K562 (cell line): ENCODE measurements around the gene PCK2. TPM values are rescaled to one million over a fixed set of nuclear protein-coding genes. Genes with fewer than 3 reads are reported as not detected.
A peak's percentile ranks its signal among the peaks of the same experiment; 100 is the strongest.

Experiments
- ATAC-seq: fragments of 200-7000 bp; cut with Tn5 transposase; 3 replicates; pipeline ENCODE4 v1.9.1; 2020; ENCODE audit warnings: moderate library complexity
- BruUV-seq: library from RNA; stranded (reverse); fragments of 400-500 nt; replicated peaks from 2 replicates; lab custom pipeline; 2021; lab: Mats Ljungman, UMichigan
- CTCF ChIA-PET: fragments of 300-600 bp; formaldehyde crosslinking; extraction: SDS; loops from one replicate; lab custom pipeline; 2021; ENCODE audit warnings: low intra/inter-chr PET ratio; lab: Yijun Ruan, JAX
- POLR2A ChIA-PET: fragments of 300-600, 350-650 bp; sonication (Branson Sonifier 250); formaldehyde crosslinking; extraction: SDS; loops from one replicate; lab custom pipeline; 2021; ENCODE audit warnings: antibody characterized with exemption, inconsistent platforms; lab: Yijun Ruan, JAX
- DNase-seq, 4 experiments: peaks; one replicate each; pipeline versions ENCODE4 v3.0.0 to v3.0.0-alpha.2; 2011 to 2018; ENCODE audit warnings: low spot score in 3 of 4, mixed read lengths in 3 of 4; ENCODE audit errors: extremely low read depth in 1 of 4
- FAIRE-seq: peaks from 2 replicates; lab custom pipeline; 2011; peaks lifted over from hg19 to GRCh38; lab: Jason Lieb, UNC
- H2AFZ ChIP-seq: 2 replicates; pipeline ENCODE4 v1.6.0; 2011; ENCODE audit warnings: low read depth, low read length, control low read depth, inconsistent platforms
- H3K27ac ChIP-seq: fragments of 200-600 bp; 3 replicates; pipeline ENCODE4 v1.8.0; 2011; ENCODE audit warnings: low read depth, mild to moderate bottlenecking, control low read depth, inconsistent platforms, low read length, moderate library complexity, mixed read lengths; ENCODE audit errors: extremely low read depth
- H3K27me3 ChIP-seq, 2 experiments: fragments of 300-600 bp in 1 of 2; 2 replicates in 1 of 2; 3 replicates in 1 of 2; pipeline versions ENCODE4 v1.6.0 to v1.8.0; 2011; ENCODE audit warnings: inconsistent platforms in 2 of 2, low read length in 2 of 2, mild to moderate bottlenecking in 1 of 2, mixed read lengths in 1 of 2, moderate library complexity in 1 of 2; ENCODE audit not compliant: control insufficient read depth in 2 of 2, insufficient read depth in 2 of 2
- H3K36me3 ChIP-seq: fragments of 300-600 bp; 3 replicates; pipeline ENCODE4 v1.8.0; 2011; ENCODE audit warnings: mild to moderate bottlenecking, low read length, inconsistent platforms; ENCODE audit not compliant: control insufficient read depth, insufficient read depth
- H3K4me1 ChIP-seq, 2 experiments: fragments of 200-600 bp in 1 of 2; replicated peaks in 1 of 2; 2 replicates in 1 of 2; 3 replicates in 1 of 2; pipeline versions ENCODE4 v1.5.1 to v1.8.0; 2011; ENCODE audit warnings: inconsistent platforms in 2 of 2, low read length in 2 of 2, mild to moderate bottlenecking in 1 of 2, mixed read lengths in 1 of 2, moderate library complexity in 1 of 2; ENCODE audit not compliant: control insufficient read depth in 2 of 2, insufficient read depth in 2 of 2
- H3K4me2 ChIP-seq: 2 replicates; pipeline ENCODE4 v1.6.1; 2011; ENCODE audit warnings: low read length, control low read depth, inconsistent platforms, mixed read lengths; ENCODE audit not compliant: insufficient read depth
- H3K4me3 ChIP-seq: fragments of 200-600 bp; sonication (generic), shearing (Covaris generic); 2 replicates; pipeline ENCODE4 v1.5.1; 2016; ENCODE audit warnings: control low read depth, inconsistent platforms
- H3K79me2 ChIP-seq: fragments of 200-600 bp; 3 replicates; pipeline ENCODE4 v1.8.0; 2011; ENCODE audit warnings: low read length, inconsistent platforms; ENCODE audit not compliant: control insufficient read depth, insufficient read depth
- H3K9ac ChIP-seq, 2 experiments: 2 replicates each; pipeline versions ENCODE4 v1.6.0 to v1.6.1; 2011; ENCODE audit warnings: low read depth in 2 of 2, low read length in 2 of 2, control low read depth in 1 of 2, inconsistent platforms in 1 of 2, mild to moderate bottlenecking in 1 of 2, mixed read lengths in 1 of 2; ENCODE audit not compliant: insufficient read depth in 1 of 2
- H3K9me1 ChIP-seq: one replicate; pipeline ENCODE4 v1.6.0; 2011; ENCODE audit warnings: inconsistent platforms, mild to moderate bottlenecking, low read length, moderate library complexity; ENCODE audit not compliant: control insufficient read depth, insufficient read depth
- H3K9me3 ChIP-seq: replicated peaks from 2 replicates; pipeline ENCODE4 v1.5.1; 2011; ENCODE audit warnings: low read depth, low read length, inconsistent platforms; ENCODE audit not compliant: control insufficient read depth, insufficient read depth
- H4K20me1 ChIP-seq: replicated peaks from 2 replicates; pipeline ENCODE4 v1.6.1; 2011; ENCODE audit warnings: low read length, inconsistent platforms, mixed read lengths; ENCODE audit not compliant: control insufficient read depth, insufficient read depth
- KLF13 ChIP-seq: fragments of 450-650 bp; IDR thresholded peaks from 2 replicates; pipeline ENCODE4 v1.6.1; 2016; ENCODE audit warnings: missing genetic modification characterization, low read depth, mild to moderate bottlenecking, missing compliant biosample characterization, moderate library complexity, borderline replicate concordance
- SRSF9 ChIP-seq: fragments of 200-400 bp; formaldehyde crosslinking; IDR thresholded peaks from 2 replicates; pipeline ENCODE4 v1.6.1; 2017; ENCODE audit warnings: low read depth, low read length, borderline replicate concordance
- STAG1 ChIP-seq: sonication (generic); formaldehyde crosslinking; IDR thresholded peaks from 2 replicates; pipeline ENCODE4 v1.5.0; 2020; ENCODE audit warnings: missing genetic modification reagents, borderline replicate concordance
- ZFPM2 ChIP-seq: fragments of 250-450 bp; sonication (Bioruptor Pico); IDR thresholded peaks from 2 replicates; pipeline ENCODE4 v1.5.1; 2022; ENCODE audit warnings: mild to moderate bottlenecking
- ZNF133 ChIP-seq: fragments of 250-450 bp; sonication (Bioruptor Pico); IDR thresholded peaks from 2 replicates; pipeline ENCODE4 v1.4.0; 2020; ENCODE audit warnings: mild to moderate bottlenecking
- ZNF184 ChIP-seq: sonication (generic); formaldehyde crosslinking; IDR thresholded peaks from 2 replicates; pipeline ENCODE4 v1.5.0; 2020; ENCODE audit warnings: missing genetic modification reagents
- ZNF347 ChIP-seq: fragments of 450-650 bp; formaldehyde crosslinking; IDR thresholded peaks from 2 replicates; pipeline ENCODE4 v1.4.0; 2020; ENCODE audit warnings: low read depth, mild to moderate bottlenecking, moderate library complexity
- WGBS: fragments of 100-300 bp; shearing (Covaris generic); methylation state at CpG from one replicate; pipeline ENCODE4 v1.1.6; 2016; ENCODE audit warnings: low coverage, mixed read lengths; ENCODE audit not compliant: insufficient coverage; ENCODE audit errors: missing lambda C conversion rate; 5-methylcytosine and 5-hydroxymethylcytosine counted together
- in situ Hi-C: fragments of 300-500 bp; cut with MboI; formaldehyde crosslinking; loops from 4 replicates; pipeline ENCODE4 v1.15.0; 2018; ENCODE audit warnings: inconsistent platforms, mixed read lengths
- intact Hi-C: fragments of 100-400 bp; cut with micrococcal nuclease; formaldehyde crosslinking; loops from 2 replicates; pipeline ENCODE4 v1.14.2; 2022
- polyA plus RNA-seq, 8 experiments: library from polyadenylated mRNA; depleted of rRNA in 4 of 8; stranded (reverse) in 5 of 8; unstranded in 3 of 8; fragments of >200 nt; fragmentation: Nextera tagmentation in 2 of 8; fragmentation: Illumina TruSeq in 1 of 8; extraction: Ambion mirVana in 2 of 8; extraction: Trizol in 1 of 8; gene quantifications; 2 replicates each; pipeline versions ENCODE4 v1.2.1 to v1.2.3, GENCODE V29; 2011 to 2014; ENCODE audit warnings: inconsistent platforms in 1 of 8, missing spikeins in 1 of 8
- total RNA-seq, 7 experiments: library from RNA; depleted of rRNA in 6 of 7; stranded (reverse); fragments of >200 nt in 6 of 7; fragmentation: Illumina TruSeq in 2 of 7; extraction: Trizol in 2 of 7; gene quantifications; 2 replicates each; pipeline versions ENCODE4 v1.2.1 to v1.2.3, GENCODE V29; 2011 to 2021; ENCODE audit warnings: low replicate concordance in 1 of 7
- TF ChIP-seq, protein P1 (sequence below): fragments of 450-650 bp; formaldehyde crosslinking; IDR thresholded peaks from 2 replicates; pipeline ENCODE4 v1.4.0; 2020; ENCODE audit warnings: mild to moderate bottlenecking, moderate library complexity
- TF ChIP-seq, protein P2 (sequence below): fragments of 450-650 bp; formaldehyde crosslinking; IDR thresholded peaks from 2 replicates; pipeline ENCODE4 v1.4.0; 2020; ENCODE audit warnings: mild to moderate bottlenecking, moderate library complexity
- TF ChIP-seq, protein P3 (sequence below): sonication (generic); formaldehyde crosslinking; IDR thresholded peaks from 2 replicates; pipeline ENCODE4 v1.8.0; 2022; ENCODE audit warnings: missing genetic modification reagents, mild to moderate bottlenecking, borderline replicate concordance

PCK2 gene
- total and polyA plus RNA-seq, 9 of the 15 experiments (the other 6 are each of a cell fraction or from before 2014, with no cell fraction given): 3.3 to 60.9 (median 30.4) TPM

DNA sequence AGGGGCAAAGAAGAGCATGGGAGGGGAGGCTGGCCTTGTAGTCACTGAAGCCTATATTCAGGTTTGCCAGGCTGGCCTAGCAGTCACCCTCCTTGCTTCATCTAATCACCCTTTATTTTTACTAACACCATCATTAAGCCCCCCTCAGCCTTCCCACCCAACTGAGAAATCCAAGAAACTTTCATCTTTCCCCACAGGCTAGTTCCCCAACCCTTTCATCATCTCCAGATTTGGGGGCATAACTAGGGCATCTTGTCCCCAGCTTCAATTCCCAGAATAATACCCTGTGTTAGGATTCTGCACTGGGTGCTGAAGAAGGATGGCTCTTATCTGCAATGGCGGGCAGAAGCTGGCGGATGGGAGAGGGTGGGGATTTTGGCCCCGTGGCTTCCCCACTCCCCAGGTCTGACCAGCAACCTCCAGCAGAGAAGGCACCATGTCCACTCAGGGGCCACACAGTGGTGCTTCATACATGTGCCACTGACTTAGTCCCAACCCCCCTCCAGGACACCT is 6.9 kb downstream of the PCK2 start:
- in situ Hi-C loops (no loop called here), intact Hi-C loops (no loop called here)
- 100% methylated on average over 2 of the region's 3 CpGs for WGBS
- H3K4me3 ChIP-seq: no peak overlapping the region
- no peak for TF ChIP-seq ZNF184 (CRISPR knock-in tag)
- no peak for TF ChIP-seq ZNF133 (CRISPR knock-in tag)
- TF ChIP-seq, protein P1, sequence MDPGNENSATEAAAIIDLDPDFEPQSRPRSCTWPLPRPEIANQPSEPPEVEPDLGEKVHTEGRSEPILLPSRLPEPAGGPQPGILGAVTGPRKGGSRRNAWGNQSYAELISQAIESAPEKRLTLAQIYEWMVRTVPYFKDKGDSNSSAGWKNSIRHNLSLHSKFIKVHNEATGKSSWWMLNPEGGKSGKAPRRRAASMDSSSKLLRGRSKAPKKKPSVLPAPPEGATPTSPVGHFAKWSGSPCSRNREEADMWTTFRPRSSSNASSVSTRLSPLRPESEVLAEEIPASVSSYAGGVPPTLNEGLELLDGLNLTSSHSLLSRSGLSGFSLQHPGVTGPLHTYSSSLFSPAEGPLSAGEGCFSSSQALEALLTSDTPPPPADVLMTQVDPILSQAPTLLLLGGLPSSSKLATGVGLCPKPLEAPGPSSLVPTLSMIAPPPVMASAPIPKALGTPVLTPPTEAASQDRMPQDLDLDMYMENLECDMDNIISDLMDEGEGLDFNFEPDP (CRISPR knock-in tag): no peak
- no peak for TF ChIP-seq STAG1 (CRISPR knock-in tag)
- TF ChIP-seq SRSF9: no peak
- no peak for TF ChIP-seq ZNF347 (CRISPR knock-in tag)
- TF ChIP-seq ZFPM2 (CRISPR knock-in tag): no peak
- TF ChIP-seq KLF13 (tag): no peak
- TF ChIP-seq, protein P2, sequence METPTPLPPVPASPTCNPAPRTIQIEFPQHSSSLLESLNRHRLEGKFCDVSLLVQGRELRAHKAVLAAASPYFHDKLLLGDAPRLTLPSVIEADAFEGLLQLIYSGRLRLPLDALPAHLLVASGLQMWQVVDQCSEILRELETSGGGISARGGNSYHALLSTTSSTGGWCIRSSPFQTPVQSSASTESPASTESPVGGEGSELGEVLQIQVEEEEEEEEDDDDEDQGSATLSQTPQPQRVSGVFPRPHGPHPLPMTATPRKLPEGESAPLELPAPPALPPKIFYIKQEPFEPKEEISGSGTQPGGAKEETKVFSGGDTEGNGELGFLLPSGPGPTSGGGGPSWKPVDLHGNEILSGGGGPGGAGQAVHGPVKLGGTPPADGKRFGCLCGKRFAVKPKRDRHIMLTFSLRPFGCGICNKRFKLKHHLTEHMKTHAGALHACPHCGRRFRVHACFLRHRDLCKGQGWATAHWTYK (CRISPR knock-in tag): no peak
- TF ChIP-seq, protein P3, sequence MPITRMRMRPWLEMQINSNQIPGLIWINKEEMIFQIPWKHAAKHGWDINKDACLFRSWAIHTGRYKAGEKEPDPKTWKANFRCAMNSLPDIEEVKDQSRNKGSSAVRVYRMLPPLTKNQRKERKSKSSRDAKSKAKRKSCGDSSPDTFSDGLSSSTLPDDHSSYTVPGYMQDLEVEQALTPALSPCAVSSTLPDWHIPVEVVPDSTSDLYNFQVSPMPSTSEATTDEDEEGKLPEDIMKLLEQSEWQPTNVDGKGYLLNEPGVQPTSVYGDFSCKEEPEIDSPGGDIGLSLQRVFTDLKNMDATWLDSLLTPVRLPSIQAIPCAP (CRISPR knock-in tag): no peak
- no peaks in the 10 kb centered on the region; the same call in 1 of the 2 replicates for H3K9me3 ChIP-seq
- ATAC-seq (peak; percentile 14; the same call in 2 of the 3 replicates), FAIRE-seq (no peak), DNase-seq (no peak)
- H3K4me1 ChIP-seq: no peaks in the 10 kb centered on the region; a peak in 3 of 5 replicates
- no peak overlapping the region for H2AFZ ChIP-seq
- H3K36me3 ChIP-seq: peaks cover 60% of the 10 kb centered on the region; the same call in 2 of the 3 replicates
- no peak overlapping the region for H3K27ac ChIP-seq
- H3K27me3 ChIP-seq: no peaks in the 10 kb centered on the region
- no peak overlapping the region; a peak in 1 of 4 replicates for H3K9ac ChIP-seq
- CTCF ChIA-PET: no interaction called here
- H3K79me2 ChIP-seq: peaks cover 9% of the 10 kb centered on the region; the same call in 2 of the 3 replicates
- no peaks in the 10 kb centered on the region for H3K9me1 ChIP-seq
- no TSS peak for BruUV-seq
- POLR2A ChIA-PET: interaction anchor here (0.6 kb wide), 1 partner anchor 35 kb away, joined by 3 read pairs; no protein-coding TSS in a partner anchor
- H4K20me1 ChIP-seq: no peaks in the 10 kb centered on the region
- H3K4me2 ChIP-seq: no peak overlapping the region
